Measurements from ENCODE around the gene DNMT3A.
A peak's percentile ranks its signal among the peaks of the same experiment; 100 is the strongest.

Gene DNMT3A

DNA sequence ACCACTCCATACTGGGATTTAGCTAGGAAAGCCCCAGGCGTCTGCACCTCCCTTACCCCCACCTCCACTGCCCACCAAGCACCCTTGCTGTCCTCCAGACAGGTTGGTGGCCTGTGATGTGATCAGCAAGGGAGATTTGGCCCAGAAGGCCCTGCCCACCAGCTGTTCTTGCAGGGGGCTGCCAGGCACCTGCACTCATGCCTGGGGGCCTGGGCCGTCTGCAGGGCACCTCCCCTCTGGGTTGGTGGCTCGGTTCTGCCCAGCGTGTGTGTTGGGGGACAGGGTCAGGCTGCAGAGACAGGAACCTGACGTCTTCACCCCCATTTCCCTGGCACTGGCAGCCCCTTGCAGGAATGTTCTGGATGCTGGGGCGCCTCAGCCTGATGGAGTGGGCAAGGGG, 5.8 kb downstream of the DNMT3A start:
- Histone ChIP-seq H3K27me3 (ENCODE audit: insufficient read depth, low read depth, severe bottlenecking) (no peaks in the 10 kb centered on the region), H3K36me3 (peaks cover 3% of the 10 kb centered on the region; the same call in 1 of the 2 replicates), H3K9me3 (ENCODE audit: severe bottlenecking) (no peaks in the 10 kb centered on the region), H3K4me3 (ENCODE audit: low read depth, low read length) (no peak overlapping the region), H3K27ac (peak overlapping the region; percentile 40)
- TF ChIP-seq, protein P1, sequence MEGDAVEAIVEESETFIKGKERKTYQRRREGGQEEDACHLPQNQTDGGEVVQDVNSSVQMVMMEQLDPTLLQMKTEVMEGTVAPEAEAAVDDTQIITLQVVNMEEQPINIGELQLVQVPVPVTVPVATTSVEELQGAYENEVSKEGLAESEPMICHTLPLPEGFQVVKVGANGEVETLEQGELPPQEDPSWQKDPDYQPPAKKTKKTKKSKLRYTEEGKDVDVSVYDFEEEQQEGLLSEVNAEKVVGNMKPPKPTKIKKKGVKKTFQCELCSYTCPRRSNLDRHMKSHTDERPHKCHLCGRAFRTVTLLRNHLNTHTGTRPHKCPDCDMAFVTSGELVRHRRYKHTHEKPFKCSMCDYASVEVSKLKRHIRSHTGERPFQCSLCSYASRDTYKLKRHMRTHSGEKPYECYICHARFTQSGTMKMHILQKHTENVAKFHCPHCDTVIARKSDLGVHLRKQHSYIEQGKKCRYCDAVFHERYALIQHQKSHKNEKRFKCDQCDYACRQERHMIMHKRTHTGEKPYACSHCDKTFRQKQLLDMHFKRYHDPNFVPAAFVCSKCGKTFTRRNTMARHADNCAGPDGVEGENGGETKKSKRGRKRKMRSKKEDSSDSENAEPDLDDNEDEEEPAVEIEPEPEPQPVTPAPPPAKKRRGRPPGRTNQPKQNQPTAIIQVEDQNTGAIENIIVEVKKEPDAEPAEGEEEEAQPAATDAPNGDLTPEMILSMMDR (IDR thresholded peaks at IDR 0.05; ENCODE audit: low read depth, low read length), result no peak
- peak; percentile 55 for DNase-seq

DNA sequence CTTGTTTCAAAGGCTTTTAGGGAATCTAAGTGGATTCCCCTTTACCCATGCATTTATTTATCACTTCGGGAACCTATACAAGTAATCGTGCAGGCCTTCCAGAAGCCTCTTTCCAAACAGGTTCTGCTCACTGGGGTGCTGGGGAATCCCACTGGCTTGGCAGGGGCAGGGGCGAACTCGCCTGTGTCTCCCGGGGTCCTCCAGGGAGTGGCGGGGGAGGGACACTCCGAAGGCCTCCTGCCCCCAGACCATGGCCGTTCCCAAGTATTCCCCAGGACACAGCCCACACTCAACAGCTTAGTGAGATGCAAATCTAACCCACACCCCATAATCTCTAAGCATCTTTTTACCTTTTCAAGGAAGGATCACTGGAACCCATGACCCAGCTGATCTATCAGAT, 6.5 kb downstream of the DNMT3A start:
- no peak for DNase-seq

DNA sequence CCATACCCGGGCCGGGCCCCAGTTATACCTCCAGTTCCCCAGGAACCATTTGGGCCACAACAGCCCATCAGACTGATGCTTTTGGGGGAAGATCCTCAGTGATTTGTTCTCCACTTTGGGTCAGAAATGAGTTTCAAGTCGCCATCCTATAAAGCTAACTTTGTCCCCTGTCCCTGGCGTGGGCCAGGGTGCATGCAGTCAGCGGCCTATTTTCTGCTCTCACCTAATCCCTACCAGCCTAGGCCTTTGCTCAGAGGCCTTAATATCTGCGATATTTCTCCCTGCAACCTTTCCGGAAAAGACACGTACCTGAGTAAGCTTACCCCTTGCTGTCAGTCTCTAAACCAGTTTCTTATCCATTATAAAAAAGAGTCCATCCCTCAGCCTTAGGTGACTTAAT, 7.2 kb downstream of the DNMT3A start:
- H3K27me3 ChIP-seq (ENCODE audit: insufficient read depth, low read depth, severe bottlenecking), result no peaks in the 10 kb centered on the region
- H3K4me3 ChIP-seq (ENCODE audit: low read depth, low read length), result no peak overlapping the region
- no peak for DNase-seq
- TF ChIP-seq, protein P1 (IDR thresholded peaks at IDR 0.05; ENCODE audit: low read depth, low read length), result no peak
- peaks cover 3% of the 10 kb centered on the region; the same call in 1 of the 2 replicates for H3K36me3 ChIP-seq
- H3K27ac ChIP-seq, result no peak overlapping the region
- no peaks in the 10 kb centered on the region for H3K9me3 ChIP-seq (ENCODE audit: severe bottlenecking)

More for the DNA sequence above, 6.5 kb downstream of the DNMT3A start:
- Histone ChIP-seq H3K4me3 (ENCODE audit: low read depth, low read length) (no peak overlapping the region), H3K27ac (no peak overlapping the region), H3K27me3 (ENCODE audit: insufficient read depth, low read depth, severe bottlenecking) (no peaks in the 10 kb centered on the region), H3K36me3 (peaks cover 3% of the 10 kb centered on the region; the same call in 1 of the 2 replicates), H3K9me3 (ENCODE audit: severe bottlenecking) (no peaks in the 10 kb centered on the region)
- TF ChIP-seq, protein P1 (IDR thresholded peaks at IDR 0.05; ENCODE audit: low read depth, low read length), result no peak

DNA sequence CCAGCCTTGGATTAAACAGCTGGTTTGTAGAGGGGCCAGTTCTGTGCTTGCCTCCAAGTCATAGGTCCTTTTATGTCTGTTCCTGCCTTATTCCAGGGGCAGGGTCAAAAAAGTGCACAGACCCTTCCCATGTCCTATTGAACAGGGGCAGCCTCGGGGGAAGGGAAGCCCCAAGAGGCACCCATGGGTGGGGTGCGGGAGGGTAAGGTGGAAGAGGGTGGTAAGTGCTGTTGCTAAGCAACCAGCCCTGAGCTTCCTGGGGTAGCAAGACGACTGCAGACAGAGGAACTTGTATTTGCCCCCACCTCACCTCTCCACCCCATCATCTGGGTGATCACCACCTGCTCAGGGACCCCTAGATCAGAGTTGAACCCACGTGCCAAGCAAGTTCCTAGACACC, 7.7 kb downstream of the DNMT3A start:
- H3K36me3 ChIP-seq, result peaks cover 3% of the 10 kb centered on the region; the same call in 1 of the 2 replicates
- no peak overlapping the region for H3K27ac ChIP-seq
- H3K4me3 ChIP-seq (ENCODE audit: low read depth, low read length), result no peak overlapping the region
- DNase-seq, result no peak
- no peaks in the 10 kb centered on the region for H3K27me3 ChIP-seq (ENCODE audit: insufficient read depth, low read depth, severe bottlenecking)
- no peaks in the 10 kb centered on the region for H3K9me3 ChIP-seq (ENCODE audit: severe bottlenecking)
- TF ChIP-seq, protein P1 (IDR thresholded peaks at IDR 0.05; ENCODE audit: low read depth, low read length), result no peak

DNA sequence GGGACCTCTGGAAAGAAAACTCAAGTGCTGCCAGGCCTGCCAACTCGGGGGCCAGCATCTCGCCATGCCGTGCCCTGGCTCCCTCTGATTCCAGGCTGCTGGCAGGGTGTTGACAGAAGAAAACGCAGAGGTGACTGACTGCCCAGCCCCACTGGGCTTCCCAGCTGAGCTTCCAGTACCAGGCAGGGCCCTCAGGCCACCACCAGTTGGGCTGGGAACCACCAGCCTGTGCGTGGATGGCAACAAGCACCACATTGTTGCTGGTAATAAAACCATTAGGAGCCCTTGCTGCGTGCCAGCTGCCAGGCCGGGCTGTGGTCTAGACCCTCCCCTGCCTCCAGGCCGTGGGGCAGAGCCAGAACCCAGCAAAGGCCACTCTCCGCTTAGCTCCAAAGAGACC, 9.2 kb downstream of the DNMT3A start:
- Histone ChIP-seq H3K27me3 (ENCODE audit: insufficient read depth, low read depth, severe bottlenecking) (no peaks in the 10 kb centered on the region), H3K9me3 (ENCODE audit: severe bottlenecking) (no peaks in the 10 kb centered on the region), H3K36me3 (no peaks in the 10 kb centered on the region), H3K27ac (no peak overlapping the region), H3K4me3 (ENCODE audit: low read depth, low read length) (no peak overlapping the region)
- TF ChIP-seq, protein P1 (IDR thresholded peaks at IDR 0.05; ENCODE audit: low read depth, low read length), result no peak
- DNase-seq, result no peak

DNA sequence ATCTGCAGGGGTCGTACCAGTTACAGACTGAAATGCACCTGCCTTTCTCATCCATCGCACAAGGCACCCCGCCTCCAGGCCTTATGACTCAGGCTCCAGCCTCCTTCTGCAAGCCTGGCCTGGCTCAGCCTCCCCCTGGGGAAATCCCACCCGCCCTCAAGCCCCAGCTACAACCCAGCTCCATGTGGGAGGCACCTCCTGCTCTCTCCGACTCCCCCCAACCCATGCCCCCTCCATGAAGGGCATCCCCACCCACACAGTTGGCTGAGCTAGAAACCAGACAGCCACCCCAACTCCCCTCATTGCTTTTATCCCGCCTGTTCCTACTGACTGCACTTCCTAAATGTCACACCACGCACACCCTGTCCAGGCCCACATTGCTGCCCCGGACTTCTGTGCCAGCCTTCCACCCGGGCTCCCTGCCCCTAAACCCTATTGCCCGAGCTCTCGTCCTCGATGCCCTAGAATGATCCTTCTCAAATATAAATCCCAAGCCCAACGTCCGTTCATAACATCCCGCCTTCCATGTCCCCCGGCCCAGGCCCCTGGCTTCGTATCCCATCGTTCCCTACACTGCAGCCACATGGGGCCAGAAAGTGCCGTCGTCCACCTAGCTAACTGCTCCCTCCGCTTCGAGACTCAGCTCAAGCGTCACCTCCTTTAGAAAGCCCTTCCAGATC, 9.9 kb downstream of the DNMT3A start:
- TF ChIP-seq, protein P1 (IDR thresholded peaks at IDR 0.05; ENCODE audit: low read depth, low read length), result no peak
- peaks cover 5% of the 10 kb centered on the region for H3K36me3 ChIP-seq
- no peak overlapping the region for H3K27ac ChIP-seq
- H3K27me3 ChIP-seq (ENCODE audit: insufficient read depth, low read depth, severe bottlenecking), result no peaks in the 10 kb centered on the region
- peaks cover 3% of the 10 kb centered on the region for H3K9me3 ChIP-seq (ENCODE audit: severe bottlenecking)
- DNase-seq, result peak; percentile 11
- no peak overlapping the region for H3K4me3 ChIP-seq (ENCODE audit: low read depth, low read length)
